Nephron progenitor cell (in vitro differentiated cells): ENCODE data around the gene DDR1.

Source experiments
- DNase-seq: peaks from one replicate; pipeline ENCODE4 v3.0.0; 2021
- H3K27ac Mint-ChIP-seq: 2 replicates; pipeline ENCODE4 v1.8.0; 2021; ENCODE audit warnings: mild to moderate bottlenecking, moderate library complexity, mixed read lengths
- H3K27me3 Mint-ChIP-seq: 2 replicates; pipeline ENCODE4 v1.8.0; 2021; ENCODE audit warnings: mild to moderate bottlenecking, low read depth, mixed read lengths; ENCODE audit not compliant: poor library complexity
- H3K36me3 Mint-ChIP-seq: 2 replicates; pipeline ENCODE4 v1.8.0; 2021; ENCODE audit warnings: low read depth, mixed read lengths
- H3K4me1 Mint-ChIP-seq: 2 replicates; pipeline ENCODE4 v1.8.0; 2021; ENCODE audit warnings: mixed read lengths
- H3K4me3 Mint-ChIP-seq: 2 replicates; pipeline ENCODE4 v1.8.0; 2021; ENCODE audit warnings: mild to moderate bottlenecking, moderate library complexity, mixed read lengths
- H3K9me3 Mint-ChIP-seq: 2 replicates; pipeline ENCODE4 v1.8.0; 2021; ENCODE audit warnings: mild to moderate bottlenecking, moderate library complexity, mixed read lengths
- CTCF ChIP-seq: fragments of 200-600 bp; sonication (generic); IDR thresholded peaks from 2 replicates; pipeline ENCODE4 v1.5.0; 2021; ENCODE audit warnings: antibody characterized with exemption

Gene DDR1

GRCh38 chr6:30882759-30883684 is 1.3 kb upstream of the DDR1 start:
- H3K4me1 Mint-ChIP-seq: peaks cover 87% of the 10 kb centered on the region
- peak; percentile 54 for DNase-seq

GRCh38 chr6:30884521-30885480 is 482 bp downstream of the DDR1 start:
- peaks cover 84% of the 10 kb centered on the region for H3K4me1 Mint-ChIP-seq

More at GRCh38 chr6:30882759-30883684, 1.3 kb upstream of the DDR1 start:
- Mint-ChIP-seq H3K36me3 (no peaks in the 10 kb centered on the region), H3K27me3 (peaks cover 18% of the 10 kb centered on the region), H3K27ac (peak overlapping the region; percentile 99), H3K9me3 (no peaks in the 10 kb centered on the region), H3K4me3 (peak overlapping the region; percentile 82)
- TF ChIP-seq CTCF: no peak

GRCh38 chr6:30885481-30885998 is 1.2 kb downstream of the DDR1 start:
- Mint-ChIP-seq H3K36me3 (peaks cover 22% of the 10 kb centered on the region), H3K27me3 (peaks cover 11% of the 10 kb centered on the region), H3K4me1 (peaks cover 84% of the 10 kb centered on the region), H3K27ac (peak overlapping the region; percentile 97), H3K9me3 (no peaks in the 10 kb centered on the region), H3K4me3 (peak overlapping the region; percentile 86)
- TF ChIP-seq CTCF: no peak
- no peak for DNase-seq

More at GRCh38 chr6:30884521-30885480, 482 bp downstream of the DDR1 start:
- TF ChIP-seq CTCF: no peak
- H3K9me3 Mint-ChIP-seq: no peaks in the 10 kb centered on the region
- peaks cover 14% of the 10 kb centered on the region for H3K36me3 Mint-ChIP-seq
- DNase-seq: peak; percentile 64
- H3K4me3 Mint-ChIP-seq: peak overlapping the region; percentile 86
- peaks cover 11% of the 10 kb centered on the region for H3K27me3 Mint-ChIP-seq
- peak overlapping the region; percentile 97 for H3K27ac Mint-ChIP-seq

GRCh38 chr6:30885999-30886896 is 1.9 kb downstream of the DDR1 start:
- H3K27ac Mint-ChIP-seq: peak overlapping the region; percentile 97
- H3K9me3 Mint-ChIP-seq: no peaks in the 10 kb centered on the region
- DNase-seq: peak; percentile 72
- peaks cover 77% of the 10 kb centered on the region for H3K4me1 Mint-ChIP-seq
- no peak for TF ChIP-seq CTCF
- H3K36me3 Mint-ChIP-seq: peaks cover 22% of the 10 kb centered on the region
- H3K4me3 Mint-ChIP-seq: peak overlapping the region; percentile 86
- peaks cover 9% of the 10 kb centered on the region for H3K27me3 Mint-ChIP-seq

GRCh38 chr6:30886897-30887255 is 2.6 kb downstream of the DDR1 start:
- Mint-ChIP-seq H3K36me3 (peaks cover 22% of the 10 kb centered on the region), H3K9me3 (no peaks in the 10 kb centered on the region), H3K4me1 (peaks cover 71% of the 10 kb centered on the region), H3K27ac (peak overlapping the region; percentile 28), H3K4me3 (peak overlapping the region; percentile 86), H3K27me3 (peaks cover 8% of the 10 kb centered on the region)
- TF ChIP-seq CTCF: no peak
- DNase-seq: no peak
